Upper lobe of left lung (tissue), 4 donors: ENCODE data around the gene RNF103.

Source experiments
- POLR2A ChIP-seq, 4 donors: fragments of 450-650 bp; IDR thresholded peaks; one replicate each; pipeline ENCODE4 v1.5.1; 2016 to 2017; ENCODE audit warnings: antibody characterized with exemption in 4 of 4, mild to moderate bottlenecking in 2 of 4
- TF ChIP-seq, protein P1 (sequence below), 6 experiments: fragments of 450-650 bp in 4 of 6; fragments of 200-600 bp in 2 of 6; sonication (generic) in 2 of 6; IDR thresholded peaks; one replicate each; pipeline ENCODE4 v1.5.1; 2016 to 2019; ENCODE audit warnings: antibody characterized with exemption in 6 of 6

DNA sequence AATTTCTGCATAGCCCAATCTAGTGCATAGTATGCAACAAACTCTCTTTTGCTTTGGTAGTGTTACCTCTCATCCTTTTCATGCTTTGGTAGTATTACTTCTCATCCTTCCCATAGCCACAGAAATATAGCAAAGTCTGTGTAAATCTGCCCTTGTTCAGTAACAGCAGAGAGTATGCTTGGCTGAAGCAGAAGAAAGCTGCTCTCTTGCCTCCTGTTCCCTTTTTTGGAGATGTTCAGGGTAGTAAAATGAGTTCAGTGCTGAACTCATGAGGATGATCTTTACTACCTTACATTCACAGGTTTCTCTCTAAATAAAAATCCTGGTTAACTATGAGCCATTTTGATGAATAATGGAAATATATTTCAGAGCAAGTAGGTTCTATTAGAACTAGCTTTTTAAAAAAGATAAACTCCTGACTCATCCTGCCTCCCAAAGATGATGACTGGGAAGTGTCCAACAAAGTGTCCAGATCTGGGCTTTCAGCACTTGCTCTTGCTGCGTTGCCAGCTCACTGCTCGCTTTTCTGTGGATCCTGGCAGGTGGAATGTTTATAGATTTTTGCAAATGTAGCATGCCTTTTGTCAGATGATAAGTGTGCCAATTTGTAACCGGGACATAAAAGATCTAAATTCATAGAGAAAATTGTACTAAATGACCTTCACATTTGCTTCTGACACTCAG lies 31.0 kb downstream of the RNF103 start:
- no peak for TF ChIP-seq POLR2A (IDR thresholded peaks at IDR 0.05)
- TF ChIP-seq, protein P1, sequence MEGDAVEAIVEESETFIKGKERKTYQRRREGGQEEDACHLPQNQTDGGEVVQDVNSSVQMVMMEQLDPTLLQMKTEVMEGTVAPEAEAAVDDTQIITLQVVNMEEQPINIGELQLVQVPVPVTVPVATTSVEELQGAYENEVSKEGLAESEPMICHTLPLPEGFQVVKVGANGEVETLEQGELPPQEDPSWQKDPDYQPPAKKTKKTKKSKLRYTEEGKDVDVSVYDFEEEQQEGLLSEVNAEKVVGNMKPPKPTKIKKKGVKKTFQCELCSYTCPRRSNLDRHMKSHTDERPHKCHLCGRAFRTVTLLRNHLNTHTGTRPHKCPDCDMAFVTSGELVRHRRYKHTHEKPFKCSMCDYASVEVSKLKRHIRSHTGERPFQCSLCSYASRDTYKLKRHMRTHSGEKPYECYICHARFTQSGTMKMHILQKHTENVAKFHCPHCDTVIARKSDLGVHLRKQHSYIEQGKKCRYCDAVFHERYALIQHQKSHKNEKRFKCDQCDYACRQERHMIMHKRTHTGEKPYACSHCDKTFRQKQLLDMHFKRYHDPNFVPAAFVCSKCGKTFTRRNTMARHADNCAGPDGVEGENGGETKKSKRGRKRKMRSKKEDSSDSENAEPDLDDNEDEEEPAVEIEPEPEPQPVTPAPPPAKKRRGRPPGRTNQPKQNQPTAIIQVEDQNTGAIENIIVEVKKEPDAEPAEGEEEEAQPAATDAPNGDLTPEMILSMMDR (IDR thresholded peaks at IDR 0.05): no peak
